A673 (cell line): ENCODE data around the gene RTN4RL2.

Experiments used
- EZH2 ChIP-seq: fragments of 200-600 bp; sonication (generic); IDR thresholded peaks from 2 replicates; pipeline ENCODE4 v1.6.1; 2017; ENCODE audit warnings: borderline replicate concordance, low read depth, mild to moderate bottlenecking, mixed read lengths, antibody characterized with exemption, low read length; ENCODE audit not compliant: poor library complexity, severe bottlenecking
- TF ChIP-seq, protein P1 (sequence below): fragments of 300-800, 200-600 bp; sonication (generic); conservative IDR thresholded peaks from 2 replicates; pipeline ENCODE4 v1.5.1; 2017; ENCODE audit warnings: low read depth, mild to moderate bottlenecking, antibody characterized with exemption, low read length, moderate library complexity, mixed read lengths

DNA sequence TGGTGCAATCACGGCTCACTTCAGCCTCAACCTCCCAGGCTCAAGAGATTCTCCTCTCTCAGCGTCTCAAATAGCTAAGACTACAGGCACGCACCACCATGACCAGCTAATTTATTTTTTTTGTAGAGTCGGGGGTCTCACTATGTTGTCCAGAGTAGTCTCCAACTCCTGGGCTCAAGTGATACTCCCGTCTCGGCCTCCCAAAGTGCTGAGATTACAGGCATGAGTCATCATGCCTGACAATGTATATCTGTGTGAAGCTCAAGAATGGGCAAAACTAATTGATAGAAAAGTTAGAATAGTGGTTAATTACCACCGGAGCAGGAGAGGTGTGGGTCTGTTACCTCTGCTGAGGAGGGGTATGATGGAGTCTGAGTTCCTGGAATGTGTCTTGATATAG lies 24.3 kb upstream of the RTN4RL2 start:
- TF ChIP-seq, protein P1, sequence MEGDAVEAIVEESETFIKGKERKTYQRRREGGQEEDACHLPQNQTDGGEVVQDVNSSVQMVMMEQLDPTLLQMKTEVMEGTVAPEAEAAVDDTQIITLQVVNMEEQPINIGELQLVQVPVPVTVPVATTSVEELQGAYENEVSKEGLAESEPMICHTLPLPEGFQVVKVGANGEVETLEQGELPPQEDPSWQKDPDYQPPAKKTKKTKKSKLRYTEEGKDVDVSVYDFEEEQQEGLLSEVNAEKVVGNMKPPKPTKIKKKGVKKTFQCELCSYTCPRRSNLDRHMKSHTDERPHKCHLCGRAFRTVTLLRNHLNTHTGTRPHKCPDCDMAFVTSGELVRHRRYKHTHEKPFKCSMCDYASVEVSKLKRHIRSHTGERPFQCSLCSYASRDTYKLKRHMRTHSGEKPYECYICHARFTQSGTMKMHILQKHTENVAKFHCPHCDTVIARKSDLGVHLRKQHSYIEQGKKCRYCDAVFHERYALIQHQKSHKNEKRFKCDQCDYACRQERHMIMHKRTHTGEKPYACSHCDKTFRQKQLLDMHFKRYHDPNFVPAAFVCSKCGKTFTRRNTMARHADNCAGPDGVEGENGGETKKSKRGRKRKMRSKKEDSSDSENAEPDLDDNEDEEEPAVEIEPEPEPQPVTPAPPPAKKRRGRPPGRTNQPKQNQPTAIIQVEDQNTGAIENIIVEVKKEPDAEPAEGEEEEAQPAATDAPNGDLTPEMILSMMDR: no peak
- TF ChIP-seq EZH2: no peak
